Cardiac fibroblast (primary cell): ENCODE data around the gene CDH16.
A peak's percentile ranks its signal among the peaks of the same experiment; 100 is the strongest.

Experiments used
- DNase-seq, 2 donors: peaks; one replicate each; pipeline versions ENCODE4 v3.0.0 to v3.0.0-alpha.2; 2010; ENCODE audit warnings: low read depth in 2 of 2
- H3K4me3 ChIP-seq, 2 donors: replicated peaks in 1 of 2; 1 replicate in 1 of 2; 2 replicates in 1 of 2; pipeline ENCODE4 v1.5.1; 2011; ENCODE audit warnings: low read depth in 2 of 2, low read length in 2 of 2, mild to moderate bottlenecking in 2 of 2, moderate library complexity in 1 of 2
- TF ChIP-seq, protein P1 (sequence below): IDR thresholded peaks from one replicate; pipeline ENCODE4 v1.5.1; 2011; ENCODE audit warnings: low read depth, mild to moderate bottlenecking, low read length, inconsistent platforms

CDH16 gene

DNA sequence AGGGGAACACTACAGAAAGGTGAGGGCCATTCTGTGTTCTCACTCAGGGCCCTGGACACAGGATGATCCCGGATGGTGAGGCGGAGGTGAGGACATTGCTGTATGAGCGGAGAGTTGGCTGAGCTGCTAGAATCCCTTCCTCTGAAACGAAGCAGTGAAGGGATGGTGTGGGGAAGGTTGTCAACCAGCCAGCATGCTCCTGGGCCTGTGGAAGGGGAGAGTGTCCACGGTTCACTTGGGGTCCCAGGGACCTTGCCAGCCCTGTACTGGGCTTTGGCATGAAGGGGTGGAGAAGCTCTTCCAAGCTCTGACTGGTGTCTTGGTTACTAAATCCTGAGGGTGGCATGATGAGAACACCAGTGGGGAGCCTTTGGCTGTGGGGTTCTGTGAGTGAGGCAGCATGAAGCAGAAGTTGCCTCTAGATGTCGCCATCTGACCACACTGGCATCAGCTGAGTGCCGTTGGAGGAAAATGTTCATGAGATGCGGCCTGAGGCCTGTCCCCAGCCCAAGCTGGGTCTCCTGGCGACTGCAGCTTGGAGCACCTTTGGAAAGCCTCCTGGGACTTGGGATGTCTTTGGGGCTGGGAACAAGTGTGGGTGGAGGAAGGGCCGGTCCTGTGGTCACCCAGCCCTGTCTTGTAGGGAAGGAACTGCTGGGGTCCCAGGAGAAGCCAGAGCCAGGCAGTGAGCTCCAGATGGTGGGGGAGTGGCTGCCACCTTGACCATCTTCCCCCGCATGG, 23.6 kb downstream of the CDH16 start:
- no peak overlapping the region for H3K4me3 ChIP-seq
- DNase-seq: peak; percentile 82 to 84
- TF ChIP-seq, protein P1, sequence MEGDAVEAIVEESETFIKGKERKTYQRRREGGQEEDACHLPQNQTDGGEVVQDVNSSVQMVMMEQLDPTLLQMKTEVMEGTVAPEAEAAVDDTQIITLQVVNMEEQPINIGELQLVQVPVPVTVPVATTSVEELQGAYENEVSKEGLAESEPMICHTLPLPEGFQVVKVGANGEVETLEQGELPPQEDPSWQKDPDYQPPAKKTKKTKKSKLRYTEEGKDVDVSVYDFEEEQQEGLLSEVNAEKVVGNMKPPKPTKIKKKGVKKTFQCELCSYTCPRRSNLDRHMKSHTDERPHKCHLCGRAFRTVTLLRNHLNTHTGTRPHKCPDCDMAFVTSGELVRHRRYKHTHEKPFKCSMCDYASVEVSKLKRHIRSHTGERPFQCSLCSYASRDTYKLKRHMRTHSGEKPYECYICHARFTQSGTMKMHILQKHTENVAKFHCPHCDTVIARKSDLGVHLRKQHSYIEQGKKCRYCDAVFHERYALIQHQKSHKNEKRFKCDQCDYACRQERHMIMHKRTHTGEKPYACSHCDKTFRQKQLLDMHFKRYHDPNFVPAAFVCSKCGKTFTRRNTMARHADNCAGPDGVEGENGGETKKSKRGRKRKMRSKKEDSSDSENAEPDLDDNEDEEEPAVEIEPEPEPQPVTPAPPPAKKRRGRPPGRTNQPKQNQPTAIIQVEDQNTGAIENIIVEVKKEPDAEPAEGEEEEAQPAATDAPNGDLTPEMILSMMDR: peak; percentile 94

DNA sequence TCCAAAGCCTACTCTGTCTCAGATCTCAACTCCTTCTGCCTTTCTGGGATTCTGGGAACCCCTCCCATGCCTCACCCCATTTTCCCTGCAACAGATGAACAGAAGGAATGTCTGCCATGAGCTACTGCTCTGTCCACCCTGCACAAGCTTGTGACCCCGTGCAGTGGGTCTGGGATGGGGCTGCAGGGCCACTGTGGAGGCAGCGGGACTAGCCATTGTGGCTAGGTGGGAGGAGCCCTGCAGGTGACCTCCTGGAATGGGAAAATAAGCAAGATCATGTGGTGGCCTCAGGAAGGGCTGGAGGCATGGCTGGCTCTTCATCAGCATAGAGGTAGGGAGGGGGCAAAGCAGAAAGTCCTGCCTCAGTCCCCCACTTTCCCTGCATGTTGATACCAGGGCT, 24.6 kb downstream of the CDH16 start:
- TF ChIP-seq, protein P1: no peak
- no peak for DNase-seq
- no peak overlapping the region for H3K4me3 ChIP-seq

DNA sequence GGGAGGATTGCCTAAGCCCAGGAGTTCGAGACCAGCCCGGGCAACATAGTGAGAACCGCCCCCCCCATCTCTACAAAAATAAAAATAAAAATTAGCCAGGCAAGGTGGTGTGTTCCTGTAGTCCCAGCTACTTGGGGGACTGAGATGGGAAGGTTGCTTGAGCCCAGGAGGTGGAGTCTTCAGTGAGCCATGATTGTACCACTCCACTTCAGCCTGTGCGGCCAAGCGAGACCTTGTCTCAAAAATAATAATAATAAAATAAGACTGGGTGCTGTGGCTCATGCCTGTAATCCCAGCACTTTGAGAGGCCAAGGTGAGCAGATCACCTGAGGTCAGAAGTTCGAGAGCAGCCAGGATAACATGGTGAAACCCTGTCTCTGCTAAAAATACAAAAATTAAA, 26.9 kb downstream of the CDH16 start:
- DNase-seq: no peak
- TF ChIP-seq, protein P1: no peak
- H3K4me3 ChIP-seq: no peak overlapping the region

DNA sequence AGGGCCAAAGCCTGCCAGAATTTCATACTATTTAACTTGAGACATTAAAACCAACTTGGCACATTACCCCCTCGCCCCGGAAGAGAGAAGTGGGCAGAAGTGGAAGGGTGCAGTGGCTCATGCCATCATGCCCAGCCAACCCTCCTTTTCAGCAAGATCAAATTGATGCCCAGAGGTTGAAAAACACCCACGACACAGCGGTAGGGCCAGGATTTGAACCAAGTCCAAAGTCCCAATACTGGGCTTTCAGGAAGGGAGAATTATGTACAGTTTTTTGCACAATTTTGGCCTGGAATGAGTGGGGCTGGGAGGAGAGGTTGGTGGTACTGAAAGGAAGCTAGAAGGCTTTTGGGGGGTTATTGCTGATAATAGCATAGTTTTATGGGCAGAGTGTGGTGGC, 27.3 kb downstream of the CDH16 start:
- TF ChIP-seq, protein P1: no peak
- DNase-seq: no peak
- H3K4me3 ChIP-seq: no peak overlapping the region

DNA sequence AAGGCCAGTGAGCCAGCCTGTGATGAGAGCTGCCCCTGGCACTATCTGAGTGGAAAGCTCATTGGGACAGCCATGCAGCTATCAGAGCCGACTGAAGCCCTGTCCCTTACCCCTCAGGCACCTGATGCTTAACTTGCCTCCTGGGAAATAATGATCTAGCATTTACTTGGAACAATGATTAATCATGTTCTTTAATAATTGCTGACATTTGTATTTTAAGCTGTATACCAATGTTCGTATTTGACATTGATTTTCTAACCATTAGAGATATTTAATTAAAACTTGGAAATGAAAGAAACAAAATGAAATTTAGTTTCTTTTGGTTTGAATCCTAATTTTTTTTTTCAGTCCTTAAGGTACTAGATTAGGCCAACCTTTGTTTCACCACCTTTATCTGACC, 27.9 kb downstream of the CDH16 start:
- TF ChIP-seq, protein P1: no peak

DNA sequence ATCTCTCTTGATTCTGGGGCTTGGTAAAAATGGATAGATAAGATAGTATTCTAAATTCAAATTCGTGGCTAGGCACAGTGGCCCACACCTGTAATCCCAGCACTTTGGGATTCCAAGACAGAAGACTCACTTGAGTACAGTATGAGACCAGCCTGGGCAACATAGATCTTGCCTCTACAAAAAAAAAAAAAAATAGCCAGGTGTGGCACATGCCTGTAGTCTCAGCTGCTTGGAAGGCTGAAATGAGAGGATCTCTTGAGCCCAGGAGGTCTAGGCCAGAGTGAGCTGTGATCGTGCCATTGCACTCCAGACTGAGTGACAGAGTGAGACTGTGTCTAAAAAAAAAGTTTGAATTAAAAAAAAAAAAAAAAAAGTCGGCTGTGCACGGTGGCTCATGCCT, 29.1 kb downstream of the CDH16 start:
- no peak overlapping the region for H3K4me3 ChIP-seq
- DNase-seq: no peak
- TF ChIP-seq, protein P1: no peak

More for the DNA sequence above, 27.9 kb downstream of the CDH16 start:
- DNase-seq: no peak
- H3K4me3 ChIP-seq: no peak overlapping the region
